NCI-H1694 treated with DMSO at 0.1 percent for 48 hours (cell line): ENCODE results near the gene HUWE1.
"Not testable (repeated sequence)": the region's sequence is repeated elsewhere in the genome, so short reads cannot be mapped to it uniquely, and the experiment has no call there.

Source experiments
- DNase-seq: peaks from one replicate; lab custom pipeline; 2025; lab: John Stamatoyannopoulos, UW

The HUWE1 gene

DNA sequence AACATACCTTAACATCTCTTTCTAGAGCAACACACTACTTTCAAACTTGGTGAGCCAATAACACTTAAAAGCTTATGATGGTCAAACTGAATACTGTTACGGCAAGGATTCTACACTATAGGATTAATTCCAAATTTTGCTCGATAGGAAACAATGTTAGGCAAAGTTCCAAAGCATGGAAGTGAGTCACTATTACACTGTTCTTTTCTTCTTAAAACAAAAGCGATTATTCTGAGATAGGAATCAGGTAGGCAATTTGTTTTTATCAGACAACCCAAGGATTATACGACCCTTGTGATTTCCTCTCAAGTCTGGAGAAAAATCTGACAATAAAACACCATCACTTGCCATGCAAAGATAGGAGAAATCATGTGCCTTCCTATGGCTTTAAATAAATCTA, 81.5 kb downstream of the HUWE1 start:
- no peak for DNase-seq

DNA sequence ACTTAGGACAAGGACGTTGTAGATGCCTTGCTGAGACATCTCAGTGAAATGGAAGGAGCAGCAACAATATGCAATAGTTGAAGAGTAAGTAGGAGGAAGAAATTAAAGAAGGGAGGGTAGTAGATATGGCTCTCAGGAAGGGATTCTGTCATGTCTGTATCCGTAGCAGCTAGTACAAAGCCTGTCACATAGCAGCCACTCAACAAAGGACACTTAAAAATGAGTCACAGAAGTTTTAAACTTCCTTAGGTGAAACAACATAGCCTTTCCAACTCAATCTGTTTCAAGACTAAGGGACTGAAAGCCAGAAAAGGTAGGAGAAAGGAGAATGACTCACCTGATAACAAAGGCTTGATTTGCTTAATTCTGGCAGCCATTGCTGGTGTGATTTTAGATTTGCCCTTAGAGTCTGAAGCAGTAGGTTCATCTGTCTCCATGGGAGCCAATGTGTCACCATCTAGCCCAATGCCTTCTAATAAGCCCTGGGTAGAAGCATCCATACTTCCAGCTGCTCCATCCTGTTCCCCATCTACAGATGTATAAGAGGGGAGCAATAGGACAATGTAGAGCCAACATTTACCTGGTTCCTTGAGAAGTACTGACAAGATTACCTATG, 86.6 kb downstream of the HUWE1 start:
- DNase-seq, result no peak

DNA sequence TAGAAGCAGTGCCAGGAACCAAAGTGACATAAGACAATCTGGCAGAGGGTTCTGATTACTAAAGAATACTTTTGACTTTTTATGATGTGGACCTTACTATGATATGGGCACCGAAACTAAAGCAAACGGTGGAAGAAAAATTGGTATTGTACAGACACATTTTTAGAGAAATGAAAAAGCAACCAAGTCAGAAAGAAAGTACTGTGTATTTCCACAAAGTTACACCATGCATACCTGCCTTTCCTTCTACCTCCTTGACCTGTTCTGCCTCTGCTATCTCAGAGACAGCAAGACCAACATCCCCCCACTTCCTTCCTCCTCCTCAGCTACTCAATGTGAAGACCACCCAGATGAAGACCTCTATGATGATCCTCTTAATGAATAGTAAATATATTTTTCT, 88.3 kb downstream of the HUWE1 start:
- no peak for DNase-seq

DNA sequence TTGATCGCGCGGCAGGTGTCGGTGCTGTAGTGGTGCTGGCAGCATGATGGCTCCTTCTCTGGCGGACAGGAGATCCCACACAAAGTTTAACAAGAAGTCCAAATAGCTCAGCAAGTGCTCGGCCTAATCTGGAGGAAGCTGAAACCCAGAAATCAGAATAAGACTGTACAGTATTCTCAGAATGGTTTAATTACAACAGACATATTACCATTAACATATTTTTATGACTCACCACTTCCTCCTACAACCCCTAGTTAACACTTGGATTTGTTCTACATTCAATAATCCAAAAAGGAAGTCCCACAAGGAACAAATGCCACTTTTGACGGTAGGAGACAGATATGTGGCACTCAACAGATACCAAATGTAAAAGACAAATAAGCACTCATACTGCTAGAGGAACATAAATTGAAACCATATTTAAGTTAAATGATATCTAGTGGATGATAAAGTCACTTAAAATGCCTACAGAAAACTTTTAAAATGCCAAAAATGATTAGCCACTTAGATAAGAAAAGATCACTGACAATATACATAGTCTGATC, 91.2 kb downstream of the HUWE1 start:
- DNase-seq, result no peak

DNA sequence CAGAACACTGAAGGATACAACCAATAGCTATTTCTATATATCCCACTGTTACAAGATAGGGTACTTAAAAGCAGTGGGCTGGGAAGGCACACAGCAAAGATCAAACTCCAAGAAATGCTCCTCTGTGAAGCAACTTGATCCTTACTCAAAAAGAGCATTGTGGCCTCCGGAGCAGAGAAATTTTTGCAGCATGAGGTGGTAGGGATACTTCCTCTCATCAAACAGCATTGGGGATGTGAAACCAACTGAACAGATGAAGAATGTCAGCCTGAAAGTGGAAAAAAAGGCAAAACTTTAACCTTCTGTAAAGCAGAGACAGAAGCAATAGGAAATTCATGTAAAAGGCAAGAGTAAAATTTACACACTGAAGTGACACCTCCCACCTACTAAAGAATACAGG, 92.2 kb downstream of the HUWE1 start:
- DNase-seq, result no peak

DNA sequence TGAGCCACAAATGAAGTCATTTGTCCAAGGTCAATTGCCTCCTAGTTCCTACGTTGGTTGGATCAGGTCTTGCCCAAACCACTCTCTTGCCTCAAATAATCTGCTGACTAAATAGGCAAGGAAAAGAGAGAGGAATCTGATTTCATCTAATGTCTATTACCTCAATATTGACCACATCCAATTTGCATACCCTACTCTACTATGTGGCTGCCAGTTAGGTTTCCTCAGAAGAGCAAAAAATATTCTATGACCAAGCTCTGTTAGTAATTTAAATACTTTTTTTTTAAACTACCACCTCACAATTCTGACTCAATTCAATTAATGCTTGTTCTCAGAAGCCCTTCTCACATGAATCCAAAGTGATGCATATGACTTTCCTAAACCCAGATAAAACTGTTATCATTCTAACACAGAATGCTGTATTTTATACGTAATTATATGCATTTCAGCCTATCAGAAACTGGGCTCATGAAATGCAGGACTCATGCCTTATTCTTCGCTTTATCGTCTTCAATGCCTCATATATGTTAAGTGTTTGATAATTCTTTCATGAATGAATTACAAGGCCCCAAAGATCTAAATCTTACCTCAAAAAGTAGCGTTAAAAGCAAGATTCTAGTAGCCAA, 98.6 kb downstream of the HUWE1 start:
- no peak for DNase-seq

DNA sequence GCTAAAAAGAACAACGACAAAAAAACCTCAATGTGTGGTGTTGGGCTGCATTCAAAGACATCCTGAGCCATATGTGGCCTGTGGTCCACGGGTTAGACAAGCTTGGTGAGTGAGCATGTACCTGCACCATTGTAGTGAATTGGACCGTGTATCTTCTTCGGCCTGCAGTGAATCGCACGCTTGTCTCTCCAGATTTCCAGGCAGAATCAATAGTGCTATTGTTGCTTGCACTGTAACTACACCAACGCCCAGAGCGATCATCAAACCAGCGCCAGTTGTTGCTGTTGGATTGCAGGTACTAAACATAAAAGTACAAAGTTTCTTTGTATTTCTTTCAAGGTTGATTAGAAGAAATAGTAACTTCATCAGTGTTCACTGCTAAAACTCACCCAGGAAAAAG, 101.6 kb downstream of the HUWE1 start:
- DNase-seq, result no peak

DNA sequence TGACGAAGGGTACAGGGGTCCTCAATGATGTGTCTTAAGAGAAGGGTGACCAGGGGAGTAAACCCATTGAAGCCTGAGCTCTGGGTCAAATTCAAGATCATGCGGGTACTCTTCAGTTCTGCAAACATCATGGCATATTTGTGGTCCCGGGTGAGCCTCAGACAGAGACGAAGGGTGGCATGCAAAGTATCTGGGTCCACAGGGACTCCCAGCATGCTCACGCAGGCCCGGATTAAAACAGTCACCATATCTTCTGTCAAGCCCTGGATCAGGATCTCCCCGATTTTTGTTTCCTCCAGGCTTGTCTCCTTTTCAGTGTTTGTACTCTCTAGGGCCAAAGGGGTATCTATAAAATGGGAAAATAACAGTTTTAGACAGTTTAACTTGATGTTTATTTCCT, 102.9 kb downstream of the HUWE1 start:
- no peak for DNase-seq

DNA sequence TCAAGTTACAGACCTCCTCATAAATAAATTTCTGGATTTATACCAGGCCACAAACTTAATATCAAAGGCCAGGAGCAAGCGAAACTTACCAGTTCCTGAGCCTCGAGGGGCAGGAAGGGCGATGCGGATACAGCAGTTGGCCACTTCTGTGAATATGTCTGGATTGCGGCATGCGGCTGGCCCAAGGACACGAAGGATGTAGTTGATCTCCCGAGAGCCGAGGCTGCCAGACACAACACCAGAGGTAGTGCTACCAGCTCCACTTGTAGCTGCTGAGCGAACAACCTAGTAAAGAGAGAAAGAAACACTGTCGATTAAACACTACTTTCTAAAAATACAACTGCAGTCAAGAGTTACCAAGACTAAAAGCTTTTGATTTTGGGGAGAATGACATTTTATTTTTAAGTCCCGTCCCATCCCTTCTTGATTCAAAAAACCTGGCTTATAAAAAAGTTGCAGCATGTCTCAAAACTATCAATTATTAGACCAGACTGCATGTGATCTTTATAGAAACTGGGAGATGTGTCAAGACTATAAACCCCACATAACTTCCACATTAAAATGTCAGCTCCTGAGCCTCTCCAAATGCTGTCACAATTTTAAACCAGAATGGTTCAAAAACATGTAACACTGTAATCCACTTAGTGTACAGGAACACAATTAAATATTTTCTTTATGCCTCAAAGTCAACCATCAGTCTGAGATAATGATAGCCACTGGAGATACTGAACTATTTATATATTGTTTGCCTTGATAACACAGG, 105.6 kb downstream of the HUWE1 start:
- no peak for DNase-seq

DNA sequence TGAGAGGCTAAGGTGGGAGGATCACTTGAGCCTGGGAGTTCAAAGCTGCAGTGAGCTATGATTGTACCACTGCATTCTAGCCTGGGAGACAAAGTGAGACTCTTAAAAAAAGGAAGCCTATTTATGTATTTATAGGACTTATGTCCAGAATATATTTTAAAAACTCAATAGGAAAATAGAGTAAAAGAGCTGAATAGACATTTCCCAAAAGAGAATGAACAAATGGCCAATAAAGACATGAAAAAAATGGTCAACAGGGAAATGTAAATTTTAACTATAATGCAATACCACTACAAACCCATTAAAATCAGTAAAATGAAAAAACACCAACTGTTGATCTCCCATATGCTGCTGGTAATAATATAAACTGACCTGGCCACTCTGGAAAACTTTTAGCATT, 115.0 kb downstream of the HUWE1 start:
- DNase-seq, result no peak

DNA sequence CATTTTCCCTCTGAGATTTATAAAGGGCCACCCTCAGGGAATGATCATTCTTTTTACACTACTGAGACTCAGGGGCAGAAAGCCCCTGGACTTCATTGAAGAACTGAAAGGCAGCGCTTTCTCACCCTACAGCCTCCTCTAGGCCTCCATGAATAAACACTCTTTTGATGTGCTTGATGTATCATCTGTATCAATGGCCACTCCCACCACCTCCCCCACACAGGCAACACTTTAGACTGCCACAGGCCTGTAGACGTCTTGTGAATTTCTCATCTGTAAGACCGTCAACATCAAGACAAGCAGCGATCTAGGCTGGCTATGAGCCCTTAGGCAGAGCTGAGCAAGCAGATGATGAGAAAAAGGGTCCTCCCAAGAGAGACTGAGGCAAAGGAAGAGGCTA, 123.2 kb downstream of the HUWE1 start:
- no peak for DNase-seq

DNA sequence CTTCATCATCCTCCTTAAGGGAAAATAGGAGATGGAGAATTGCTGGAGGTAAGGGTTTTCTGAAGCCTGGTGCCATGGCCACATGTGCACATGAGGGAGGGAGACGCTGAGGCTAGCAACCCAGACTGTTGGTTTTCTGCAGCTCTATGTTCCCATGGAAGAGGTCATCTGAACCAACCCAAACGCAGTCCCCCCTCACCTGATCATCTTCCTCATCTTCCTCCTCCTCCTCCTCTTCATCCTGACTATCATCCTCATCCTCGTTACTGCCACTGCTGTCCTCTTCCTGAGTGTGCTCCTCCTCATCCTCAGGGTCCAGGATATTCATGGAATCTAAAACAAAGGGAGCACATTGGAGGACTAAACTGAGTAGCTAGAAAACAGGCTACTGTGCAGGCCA, 124.6 kb downstream of the HUWE1 start:
- no peak for DNase-seq

DNA sequence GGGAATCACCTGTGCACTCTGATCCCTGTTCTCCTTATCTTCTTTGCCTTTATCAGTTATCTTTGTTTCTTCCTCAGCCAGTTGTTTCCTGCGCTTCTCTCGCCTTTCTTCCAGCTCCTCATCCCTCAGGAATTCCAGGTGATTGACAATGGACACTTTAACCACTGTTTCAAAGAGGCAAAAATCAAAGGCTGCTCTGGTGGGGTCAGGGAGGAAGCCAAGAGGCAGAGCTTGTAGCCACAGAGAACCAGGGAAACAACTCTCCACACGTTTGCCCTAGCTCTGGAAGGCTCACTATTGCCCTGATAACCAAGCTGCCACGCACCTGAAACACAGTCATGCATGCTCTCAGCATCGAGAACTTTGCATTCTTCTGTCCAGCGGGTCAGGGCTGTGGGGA, 127.9 kb downstream of the HUWE1 start:
- DNase-seq, result no peak

DNA sequence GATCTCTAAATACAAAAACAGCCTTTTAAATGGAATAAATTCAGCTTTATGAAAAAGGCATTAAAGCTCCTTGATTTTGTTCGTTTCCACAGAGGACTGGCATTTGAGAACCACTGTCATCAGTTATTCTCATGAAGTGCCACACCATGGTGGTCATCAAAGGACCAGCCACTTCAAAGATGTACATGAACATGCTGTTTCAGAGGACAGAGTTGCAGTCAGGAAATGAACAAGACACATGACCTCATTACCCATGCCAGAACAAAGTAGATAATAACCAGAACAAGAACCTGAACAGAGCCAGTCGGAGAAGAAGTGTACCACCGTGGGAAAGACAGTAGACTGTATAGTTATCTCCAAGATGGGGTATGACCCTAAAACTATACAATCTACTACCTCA, 129.7 kb downstream of the HUWE1 start:
- DNase-seq, result no peak

DNA sequence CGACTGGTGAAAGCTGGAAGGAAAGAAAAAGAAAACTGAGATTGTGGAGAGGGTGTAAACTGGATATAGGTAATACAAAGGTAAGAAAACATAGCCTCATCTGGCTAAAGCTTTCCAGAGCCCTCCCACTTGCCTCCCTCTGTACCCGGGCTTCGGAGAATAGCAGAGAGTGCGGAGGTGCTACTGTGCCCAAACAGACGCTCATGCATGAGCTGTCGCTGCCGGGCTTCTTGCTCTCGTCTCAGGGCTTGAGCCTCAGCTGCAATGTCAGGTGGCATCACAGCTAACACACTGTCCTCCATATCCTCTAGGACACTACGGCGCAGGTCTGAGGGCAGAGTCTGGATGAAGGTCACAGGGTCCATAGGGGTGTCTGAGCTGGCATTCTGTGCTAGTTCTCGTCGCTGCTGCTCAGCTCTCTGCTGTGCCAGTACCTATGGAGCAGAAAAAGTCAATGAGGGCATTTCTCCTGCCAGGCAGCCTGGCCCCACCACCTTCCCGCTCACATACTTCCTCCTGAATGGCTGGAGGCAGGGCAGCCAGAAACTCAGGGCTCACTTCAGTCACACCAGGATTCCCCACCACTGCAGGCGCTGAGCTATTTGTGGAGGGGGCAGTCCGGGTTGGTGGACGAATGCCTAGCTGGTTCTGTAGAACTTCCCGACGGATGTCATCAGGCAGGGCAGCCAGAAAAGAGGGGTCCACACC, 135.6 kb downstream of the HUWE1 start:
- no peak for DNase-seq

DNA sequence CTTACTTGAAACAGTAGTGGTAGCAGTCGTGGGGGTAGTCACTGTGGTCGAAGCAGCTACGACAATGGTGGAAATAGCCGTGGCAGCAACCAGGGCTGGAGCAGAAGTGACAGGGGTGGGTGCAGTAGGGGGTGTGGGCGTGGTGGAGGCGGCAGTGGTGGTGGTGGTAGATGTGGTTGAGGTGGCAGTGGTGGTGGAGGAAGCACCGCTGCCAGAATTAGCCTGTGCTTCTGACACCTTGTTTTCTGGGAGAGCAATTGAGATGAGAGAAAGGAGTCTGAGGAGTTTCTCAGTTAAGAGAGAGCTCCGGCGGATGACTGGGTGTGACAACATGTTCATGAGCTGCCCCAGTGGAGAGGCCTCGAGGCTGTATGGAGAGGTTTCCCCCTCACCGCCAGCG, 138.9 kb downstream of the HUWE1 start:
- DNase-seq, result no peak

DNA sequence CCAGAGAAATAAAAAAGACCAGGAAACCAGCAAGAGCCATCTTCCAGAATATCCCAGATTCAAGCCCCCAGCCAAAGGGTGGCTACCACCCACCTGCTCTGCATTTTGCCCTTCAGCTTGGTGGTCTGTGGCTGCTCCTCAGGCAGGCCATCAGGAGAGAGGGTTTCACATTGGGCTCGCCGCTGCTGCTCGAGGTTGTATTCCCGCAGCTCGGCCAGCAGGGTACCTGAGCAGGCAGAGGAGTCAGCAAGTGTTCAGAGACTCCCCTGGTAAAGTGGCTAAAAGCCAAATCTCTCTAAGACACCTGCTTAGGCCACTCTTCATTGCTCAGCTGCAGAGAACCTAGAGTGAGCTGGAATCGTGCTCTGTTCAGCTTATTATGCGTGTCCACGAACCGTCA, 141.6 kb downstream of the HUWE1 start:
- DNase-seq, result no peak

DNA sequence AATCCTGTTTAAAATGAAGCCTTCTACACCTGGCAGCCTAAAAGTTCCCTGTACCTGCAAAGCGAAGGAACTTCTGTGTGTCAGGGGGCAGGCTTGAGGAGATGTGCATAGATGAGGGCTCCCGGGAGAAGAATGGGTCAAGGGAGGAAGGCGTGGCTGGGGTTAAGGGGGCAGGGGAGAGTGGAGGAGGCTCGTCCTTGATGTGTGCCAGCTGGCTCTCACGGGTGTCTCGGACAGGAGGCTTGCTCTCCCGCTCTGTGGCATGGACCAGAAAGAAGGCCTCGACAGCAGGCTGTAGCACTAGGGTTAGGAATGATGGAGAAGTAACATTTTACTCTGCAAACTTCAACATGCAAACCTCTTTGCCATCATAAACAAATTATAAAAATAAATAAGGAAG, 147.7 kb downstream of the HUWE1 start:
- DNase-seq, result no peak

DNA sequence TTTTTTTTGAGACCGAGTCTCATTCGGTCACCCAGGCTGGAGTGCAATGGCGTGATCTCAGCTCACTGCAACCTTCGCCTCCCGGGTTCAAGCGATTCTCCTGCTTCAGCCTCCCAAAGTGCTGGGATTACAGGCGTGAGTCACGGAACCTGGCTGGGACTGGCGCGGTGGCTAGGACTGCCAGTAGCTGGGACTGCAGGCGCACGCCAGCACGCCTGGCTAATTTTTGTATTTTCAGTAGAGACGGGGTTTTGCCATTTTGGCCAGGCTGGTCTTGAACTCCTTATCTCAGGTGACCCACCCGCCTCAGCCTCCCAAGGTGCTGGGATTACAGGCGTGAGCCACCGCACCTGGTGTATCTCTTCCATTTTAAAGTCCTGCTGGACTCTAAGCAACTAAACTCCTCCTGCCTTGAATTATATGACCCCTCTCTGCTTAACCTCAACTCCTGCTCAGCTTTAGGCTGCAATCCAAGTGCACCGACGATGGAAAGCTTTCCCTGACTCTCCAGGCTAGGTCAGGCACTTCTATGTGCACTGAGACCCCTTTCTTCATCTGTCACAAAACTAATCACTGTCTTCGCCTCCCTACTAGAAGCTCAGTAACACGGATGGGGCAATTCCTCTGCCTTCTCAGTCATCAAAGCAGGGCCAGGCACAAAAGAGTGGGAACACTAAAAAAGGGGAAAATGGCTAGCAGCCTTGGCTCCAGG, 155.1 kb downstream of the HUWE1 start:
- not testable (repeated sequence) for DNase-seq

DNA sequence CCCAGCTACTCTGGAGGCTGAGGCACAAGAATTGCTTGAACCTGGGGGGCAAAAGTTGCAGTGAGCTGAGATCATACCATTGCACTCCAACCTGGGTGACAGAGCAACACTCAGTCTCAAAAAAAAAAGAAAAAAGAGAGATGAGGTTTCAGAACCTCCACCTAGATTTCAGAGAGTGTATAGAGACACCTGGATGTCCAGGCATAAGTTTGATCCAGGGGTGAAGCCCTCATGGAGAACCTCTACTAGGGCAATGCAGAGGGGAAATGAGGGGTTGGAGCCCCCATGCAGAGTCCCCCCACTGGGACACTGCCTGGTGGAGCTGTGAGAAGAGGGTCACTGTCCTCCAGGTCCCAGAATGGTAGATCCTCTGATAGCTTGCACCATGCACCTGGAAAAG, 159.5 kb downstream of the HUWE1 start:
- DNase-seq, result no peak

DNA sequence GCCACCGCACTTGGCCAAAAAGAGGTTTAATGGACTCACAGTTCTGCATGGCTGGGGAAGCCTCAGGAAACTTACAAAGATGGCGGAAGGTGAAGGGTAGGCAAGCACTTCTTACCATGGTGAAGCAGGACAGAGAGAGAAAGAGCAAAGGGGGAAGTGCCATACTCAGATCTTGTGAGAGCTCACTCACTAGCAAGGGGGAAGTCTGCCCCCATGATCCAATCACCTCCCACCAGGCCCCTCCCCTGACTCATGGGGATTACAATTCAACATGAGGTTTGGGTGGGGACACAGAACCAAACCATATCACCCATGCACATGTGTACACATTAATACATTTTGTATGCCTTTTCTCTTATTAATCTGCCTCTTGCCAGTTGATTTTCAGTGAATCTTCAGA, 175.2 kb downstream of the HUWE1 start:
- no peak for DNase-seq

DNA sequence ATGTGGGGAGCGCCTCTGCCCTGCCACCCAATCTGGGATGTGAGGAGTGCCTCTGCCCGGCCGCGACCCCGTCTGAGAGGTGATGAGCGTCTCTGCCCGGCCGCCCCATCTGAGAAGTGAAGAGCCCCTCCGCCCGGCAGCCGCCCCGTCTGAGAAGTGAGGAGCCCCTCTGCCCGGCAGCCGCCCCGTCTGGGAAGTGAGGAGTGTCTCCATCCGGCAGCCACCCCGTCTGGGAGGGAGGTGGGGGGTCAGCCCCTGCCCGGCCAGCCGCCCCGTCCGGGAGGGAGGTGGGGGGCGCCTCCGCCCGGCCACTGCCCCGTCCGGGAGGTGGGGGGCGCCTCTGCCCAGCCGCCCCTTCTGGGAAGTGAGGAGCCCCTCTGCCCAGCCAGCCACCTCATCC, 182.5 kb downstream of the HUWE1 start:
- DNase-seq, result not testable (repeated sequence)
